NCI-H2196 treated with DMSO at 0.1 percent for 48 hours (cell line): ENCODE results near the gene NR4A2.

Experiments used
- DNase-seq: peaks from one replicate; lab custom pipeline; 2025; ENCODE audit not compliant: unreplicated experiment; lab: John Stamatoyannopoulos, UW

NR4A2 gene

DNA sequence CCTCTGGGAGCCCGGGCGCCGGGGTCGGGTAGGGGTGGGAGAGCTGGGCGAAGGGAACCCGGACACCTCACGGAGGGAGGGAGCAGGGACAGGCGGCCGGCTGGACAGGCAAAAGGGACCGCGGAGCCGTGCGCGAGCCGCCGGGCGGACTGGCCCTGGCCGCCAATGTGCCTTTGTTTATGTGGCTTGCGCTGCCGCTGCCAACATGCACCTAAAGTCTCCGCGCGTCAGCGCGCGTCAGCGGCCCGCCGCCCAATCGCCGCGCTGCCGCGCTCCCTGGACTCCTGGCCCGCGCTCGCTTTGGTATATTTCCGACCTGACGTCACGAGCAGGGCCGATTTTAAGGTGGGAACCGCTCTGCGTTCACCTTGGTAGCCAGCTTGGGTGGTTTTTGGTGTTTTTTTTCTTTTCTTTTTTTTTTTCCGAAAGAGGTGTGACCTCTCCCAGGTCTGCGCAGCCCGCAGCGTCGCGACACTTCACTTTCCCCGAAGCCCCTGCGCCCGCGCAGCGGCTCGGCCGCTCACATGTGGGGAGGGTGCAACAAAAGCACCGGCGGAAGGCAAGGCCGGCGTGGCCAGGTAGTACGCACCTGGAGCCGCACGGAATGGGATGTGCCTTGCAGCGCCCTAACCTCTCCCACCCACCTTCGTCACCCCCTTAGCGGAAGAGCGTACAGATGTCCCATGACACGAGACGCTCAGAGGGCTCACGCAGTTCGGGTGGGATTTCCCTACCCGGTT, at the start of gene NR4A2:
Gene NR4A2 (minus strand): TSS at position 188 of the 740 bp plus-strand sequence. CDS start 2,535 bp downstream, outside the sequence.
- DNase-seq: peak; percentile 79

DNA sequence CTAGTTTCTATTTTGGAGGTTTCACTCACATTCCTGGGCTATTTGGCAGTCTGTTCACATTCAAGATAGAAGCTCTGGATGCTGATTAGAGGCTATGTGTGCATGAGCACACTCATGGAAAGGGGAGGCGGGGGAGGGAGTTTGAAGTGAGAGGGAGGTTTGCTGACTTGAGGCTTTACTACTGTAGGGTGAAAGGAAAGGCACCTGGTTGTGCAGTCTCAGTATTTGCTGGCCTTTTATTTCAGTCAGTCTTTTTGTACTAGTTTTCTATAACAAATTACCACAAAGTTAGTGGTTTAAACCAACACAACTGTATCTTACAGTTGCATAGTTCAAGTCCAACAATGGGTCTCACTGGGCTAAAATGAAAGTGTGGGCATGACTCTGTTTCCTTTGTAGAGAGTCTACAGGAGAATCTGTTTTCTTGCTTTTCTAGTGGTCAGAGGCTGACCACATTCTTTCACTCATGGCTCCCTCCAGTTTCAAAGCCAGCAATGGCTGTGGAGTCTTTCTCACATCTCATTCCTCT, 47.7 kb upstream of the NR4A2 start:
- DNase-seq: no peak

DNA sequence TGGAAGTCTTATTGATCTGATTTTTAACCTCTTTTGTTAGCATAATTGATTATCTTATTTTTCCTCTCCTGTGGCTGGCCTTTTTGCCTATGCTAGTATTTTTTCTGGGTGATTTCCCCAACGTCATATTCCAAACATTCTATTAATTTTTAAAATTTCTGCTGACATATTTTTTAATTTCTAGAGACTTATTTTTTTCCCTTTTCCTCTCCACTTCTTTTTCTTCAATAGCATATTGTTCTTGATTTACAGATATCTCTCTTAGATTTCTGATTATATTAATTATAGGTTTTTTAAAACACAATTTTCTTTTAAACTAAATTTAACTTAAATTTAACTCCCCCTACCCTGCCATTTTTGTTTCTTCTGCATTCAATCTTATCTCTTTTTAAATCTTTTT, 47.2 kb upstream of the NR4A2 start:
- no peak for DNase-seq

DNA sequence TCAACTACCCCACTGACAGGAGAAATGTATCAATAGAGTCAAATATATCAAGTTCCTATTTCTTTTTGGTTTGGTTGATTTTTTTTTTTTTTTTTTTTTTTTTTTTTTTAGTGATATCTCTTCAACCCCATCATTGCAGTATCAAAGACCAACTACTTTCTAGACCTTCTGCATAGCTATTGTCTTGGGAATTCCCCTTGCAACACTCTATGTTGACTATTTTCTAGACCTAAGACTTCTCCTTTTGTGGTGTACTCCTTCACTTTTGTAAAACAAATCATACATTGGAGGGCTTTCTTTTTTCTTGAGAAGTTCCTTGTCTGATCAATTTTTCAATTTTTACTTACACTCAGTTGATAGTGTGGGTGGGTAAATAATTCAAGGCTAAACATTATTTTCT, 46.5 kb upstream of the NR4A2 start:
- no peak for DNase-seq

DNA sequence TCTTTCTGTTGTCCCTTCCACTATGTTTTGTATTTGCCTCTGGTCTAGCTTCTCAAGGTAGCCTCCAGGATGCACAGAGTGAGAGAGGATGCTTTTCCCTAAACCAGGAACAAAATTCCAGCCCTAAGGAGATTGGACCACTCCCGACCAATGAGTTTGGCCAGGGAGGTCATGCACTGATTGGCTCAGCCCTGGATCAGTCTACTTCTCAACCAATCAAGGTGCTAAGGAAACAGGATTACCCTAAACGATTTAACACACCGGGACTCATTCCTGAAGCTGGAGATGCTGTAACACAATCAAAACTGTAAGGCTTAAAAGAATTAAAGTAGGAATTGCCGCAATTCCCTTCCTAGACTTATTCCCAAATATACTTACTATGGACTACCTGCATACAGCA, 34.2 kb upstream of the NR4A2 start:
- DNase-seq: no peak

DNA sequence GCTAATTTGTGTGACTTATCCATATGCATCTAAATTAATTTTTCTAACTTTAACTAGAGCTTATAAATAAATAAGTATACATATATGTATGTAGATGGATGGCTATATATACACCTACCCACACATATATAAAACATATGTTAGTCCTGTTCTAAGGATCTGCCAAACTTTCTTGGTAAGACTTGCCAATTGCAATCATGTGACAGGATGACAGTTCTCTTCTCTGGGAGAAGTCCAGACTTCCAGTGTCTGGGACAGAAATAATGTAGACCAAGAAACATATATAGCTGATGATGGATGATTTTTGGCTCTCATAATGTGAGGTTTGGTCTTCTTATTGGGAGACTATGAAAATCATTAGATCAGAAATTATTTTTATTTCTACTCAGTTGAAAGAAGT, 30.6 kb upstream of the NR4A2 start:
- DNase-seq: no peak

DNA sequence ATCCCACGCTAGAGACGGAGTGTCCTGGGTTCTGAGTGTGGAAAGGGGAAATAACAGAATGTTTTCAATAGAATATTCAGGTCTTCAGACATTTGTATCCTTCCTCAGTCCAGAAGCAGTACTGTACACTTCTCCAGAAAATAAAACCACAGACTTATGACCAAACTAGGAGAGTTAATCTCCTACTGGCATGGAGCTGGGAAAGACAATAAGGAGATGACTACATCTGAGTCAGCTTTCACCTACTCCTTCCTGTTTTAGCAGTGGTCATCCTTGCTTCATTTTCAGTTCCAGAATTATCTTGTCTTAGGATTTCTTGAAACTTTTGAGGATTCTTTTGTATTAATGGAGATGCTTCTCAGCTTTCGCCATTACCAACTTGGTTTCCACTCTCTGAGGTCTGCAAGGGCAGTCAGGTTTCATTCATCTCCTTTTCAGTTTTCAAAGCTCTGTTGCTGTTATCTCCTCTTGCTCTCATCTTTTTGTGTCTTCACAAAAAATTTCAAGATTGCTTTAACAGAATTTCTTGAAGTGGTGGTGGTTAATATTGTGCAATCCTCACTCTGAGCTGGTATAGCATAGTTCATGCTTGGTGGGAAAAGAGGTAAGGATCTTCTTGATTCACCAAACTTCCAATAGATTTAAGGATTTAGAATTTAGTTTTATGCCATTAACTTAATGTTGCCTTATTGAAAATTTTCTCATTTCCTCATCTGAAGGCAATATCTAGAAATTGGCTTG, 23.7 kb upstream of the NR4A2 start:
- DNase-seq: no peak

DNA sequence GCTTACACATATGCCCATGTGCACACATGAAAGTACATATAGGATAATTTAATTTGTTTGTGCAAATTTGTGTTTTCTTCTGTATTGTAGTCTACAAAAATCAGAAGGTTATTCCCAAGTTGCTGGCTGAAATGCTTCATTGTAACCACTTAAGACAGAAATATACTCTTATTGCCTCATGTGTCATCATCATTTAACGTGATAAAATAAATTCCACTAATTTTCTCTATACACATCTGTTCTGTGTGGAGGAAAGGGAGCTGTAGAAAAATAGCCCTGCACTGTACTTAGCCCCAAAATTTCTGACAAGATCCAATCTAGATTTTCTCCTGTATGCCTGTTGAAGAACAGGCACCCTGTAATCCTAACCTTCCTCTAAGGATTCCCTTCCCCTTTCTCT, 20.4 kb upstream of the NR4A2 start:
- no peak for DNase-seq

DNA sequence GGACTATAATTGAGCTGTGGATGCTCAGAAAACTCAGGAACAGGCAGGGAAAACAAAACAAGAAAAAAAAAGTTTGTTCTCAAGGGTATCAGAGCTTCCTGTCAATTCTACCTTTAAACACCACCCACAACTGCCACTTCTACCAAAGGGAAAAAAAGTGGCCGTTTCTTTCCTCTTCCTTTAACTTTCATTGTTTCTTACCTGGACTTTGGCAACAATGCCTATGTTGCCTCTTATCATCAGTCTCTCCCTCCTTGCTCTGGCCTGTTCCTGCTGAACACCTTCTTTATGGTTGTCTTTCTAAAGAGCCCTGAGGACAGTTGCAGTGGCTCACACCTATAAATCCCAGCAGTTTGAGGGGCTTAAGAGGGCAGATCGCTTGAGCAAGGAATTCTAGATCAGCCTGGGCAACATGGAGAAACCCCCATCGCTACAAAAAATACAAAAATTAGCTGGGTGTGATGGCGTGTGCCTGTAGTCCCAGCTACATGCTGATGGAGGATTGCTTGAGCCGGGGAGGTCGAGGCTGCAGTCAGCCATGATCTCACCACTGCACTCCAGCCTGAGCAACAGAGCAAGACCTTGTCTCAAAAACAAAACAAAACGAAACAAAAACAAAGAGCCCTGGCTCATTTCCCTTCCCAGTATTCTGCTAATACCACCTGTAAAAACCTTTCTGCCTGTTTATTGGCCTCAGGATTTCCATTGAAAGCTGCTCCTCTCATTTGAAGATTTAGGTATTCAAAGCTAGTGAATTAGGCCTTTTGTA, 18.0 kb upstream of the NR4A2 start:
- no peak for DNase-seq

DNA sequence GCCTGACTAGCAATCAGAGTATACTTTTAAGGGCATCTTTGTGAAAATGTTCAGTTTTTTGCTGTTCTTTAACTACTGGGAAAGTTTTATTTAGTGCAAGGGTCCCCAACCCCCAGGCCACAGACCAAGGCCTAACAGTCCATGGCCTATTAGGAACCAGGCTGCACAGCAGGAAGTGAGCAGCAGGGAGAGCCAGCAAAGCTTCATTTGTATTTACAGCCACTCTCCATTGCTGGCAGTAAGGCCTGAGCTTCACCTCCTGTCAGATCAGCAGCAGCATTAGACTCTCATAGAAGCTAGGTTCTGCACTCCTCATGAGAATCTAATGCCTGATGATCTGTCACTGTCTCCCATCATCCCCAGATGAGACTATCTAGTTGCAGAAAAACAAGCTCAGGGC, 17.1 kb upstream of the NR4A2 start:
- DNase-seq: no peak

DNA sequence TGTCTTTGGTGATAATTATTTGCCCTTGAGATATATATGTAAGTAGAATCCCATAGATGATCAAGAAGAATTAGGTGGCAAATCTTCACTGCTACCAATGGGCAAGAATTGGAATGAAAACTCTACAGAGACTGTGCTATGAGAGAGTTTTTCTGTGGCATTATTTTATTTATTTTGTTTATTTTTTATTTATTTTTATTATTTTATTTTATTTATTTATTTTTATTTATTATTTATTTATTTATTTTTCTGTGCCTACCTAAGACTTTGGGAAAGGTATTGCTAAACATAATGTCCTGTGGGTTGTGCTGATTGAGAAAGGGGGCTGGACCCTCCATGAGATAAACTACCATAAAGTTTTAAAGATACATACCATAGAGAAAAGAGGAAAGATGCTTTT, 16.6 kb upstream of the NR4A2 start:
- no peak for DNase-seq

DNA sequence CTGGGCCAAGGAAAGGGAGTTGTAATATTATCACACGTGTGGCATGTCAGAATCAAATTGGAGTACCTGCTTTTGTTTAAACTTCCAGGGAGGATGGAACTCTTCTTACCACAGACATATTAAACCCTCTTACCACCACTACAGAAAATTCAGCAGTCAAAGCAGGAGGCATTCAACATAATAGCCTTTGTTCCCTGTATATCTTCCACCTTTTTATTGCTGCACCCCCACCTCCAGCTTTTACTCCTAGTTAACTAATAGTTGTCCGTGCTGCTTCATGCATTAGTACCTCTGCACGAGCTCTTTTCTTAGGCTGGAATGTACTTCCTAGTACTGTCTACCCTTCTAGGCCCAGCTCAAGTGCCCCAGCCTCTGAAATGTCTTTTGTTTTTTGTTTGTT, 14.9 kb upstream of the NR4A2 start:
- DNase-seq: no peak

DNA sequence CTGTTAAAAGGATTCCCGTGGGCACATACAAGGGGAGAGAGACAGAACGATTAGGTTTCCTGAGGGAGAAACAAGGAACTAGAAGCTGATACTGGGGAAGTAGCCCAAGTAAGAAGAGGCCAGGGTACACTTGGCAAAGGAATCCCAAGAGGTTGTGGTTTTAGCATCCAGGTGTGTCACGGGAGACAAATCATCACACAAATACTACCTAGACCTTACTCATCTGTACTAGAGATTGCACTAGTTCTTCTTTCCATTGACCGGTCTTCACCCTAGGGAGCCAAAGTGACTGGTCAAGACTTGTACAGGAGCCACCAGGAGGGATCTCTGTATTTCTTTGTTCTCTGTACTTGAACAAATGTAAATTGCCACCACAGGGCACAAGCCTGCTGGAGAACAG, 14.2 kb upstream of the NR4A2 start:
- DNase-seq: no peak

DNA sequence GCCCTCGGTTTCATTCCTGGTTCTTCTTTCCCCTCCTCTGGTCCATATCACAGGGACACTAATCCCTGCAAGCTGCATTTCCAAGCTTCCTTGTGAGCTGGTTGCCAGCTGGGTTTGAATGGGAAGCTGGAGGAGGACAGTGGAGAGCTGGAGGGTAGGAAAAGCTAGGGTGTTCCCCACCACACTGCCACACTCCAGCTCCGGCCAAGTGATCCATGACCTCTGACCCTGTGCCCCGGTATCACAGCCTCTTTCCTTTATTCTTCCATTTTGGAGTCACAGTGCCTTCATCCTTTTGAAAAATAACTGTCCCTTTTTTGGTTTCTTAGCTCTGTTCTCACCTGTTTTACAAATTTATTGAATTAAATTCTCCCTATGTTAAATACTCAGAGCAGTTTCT, 13.1 kb upstream of the NR4A2 start:
- DNase-seq: no peak

DNA sequence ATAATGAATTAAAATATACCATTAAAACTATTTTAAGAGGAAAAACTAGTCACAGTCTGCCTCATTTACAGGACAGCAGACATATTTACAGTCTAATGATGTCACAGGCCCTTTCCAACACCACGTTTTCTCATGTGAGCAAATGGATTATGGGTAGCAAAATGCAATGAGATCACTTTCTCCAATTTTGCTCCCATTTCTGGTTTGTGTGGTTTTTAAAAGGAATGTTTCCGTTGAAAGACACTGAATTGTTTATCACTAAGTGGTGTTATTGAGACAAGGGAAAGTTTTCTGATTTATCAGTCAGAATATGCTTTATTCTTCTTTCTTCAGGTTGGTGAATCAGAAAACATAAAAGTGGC, 11.4 kb upstream of the NR4A2 start:
- no peak for DNase-seq

DNA sequence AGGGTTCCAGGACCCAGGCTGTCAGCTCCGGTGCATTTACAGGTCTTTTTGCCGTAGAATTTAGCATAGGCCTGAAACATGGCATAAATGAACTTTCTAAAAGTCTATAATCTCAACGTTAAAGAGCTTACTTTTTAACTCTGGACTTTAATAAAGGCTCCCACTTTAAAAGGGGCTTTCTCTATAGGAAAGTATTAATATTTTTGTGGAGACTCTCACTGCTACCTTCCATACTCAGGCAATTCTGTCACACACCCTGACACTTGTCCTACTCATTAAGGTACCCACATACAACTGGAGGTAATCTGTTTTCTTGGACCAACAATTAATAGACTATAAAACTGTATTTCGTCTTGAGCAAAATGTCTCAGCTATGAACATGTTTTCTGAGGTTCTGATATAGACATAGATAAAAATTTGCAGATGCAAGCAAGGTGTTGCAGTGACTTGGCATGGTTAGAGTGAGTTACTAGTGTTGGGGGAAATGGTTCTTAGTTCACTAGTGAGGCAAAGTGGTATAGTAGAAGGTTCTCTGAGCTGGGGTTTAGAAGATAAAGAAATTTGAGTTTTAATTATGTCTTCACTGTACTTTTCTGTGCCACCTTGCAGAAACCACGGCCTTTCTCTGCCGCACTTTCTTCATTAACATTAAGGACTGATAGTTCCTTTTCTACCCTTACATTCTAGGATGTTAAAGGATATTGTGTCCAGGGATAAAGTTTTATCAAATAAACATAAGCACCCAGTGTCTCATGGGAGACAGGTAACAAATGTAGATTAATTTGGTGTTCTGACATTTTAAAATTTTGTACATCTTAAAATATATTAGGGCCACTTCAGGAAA, 10.8 kb upstream of the NR4A2 start:
- no peak for DNase-seq

DNA sequence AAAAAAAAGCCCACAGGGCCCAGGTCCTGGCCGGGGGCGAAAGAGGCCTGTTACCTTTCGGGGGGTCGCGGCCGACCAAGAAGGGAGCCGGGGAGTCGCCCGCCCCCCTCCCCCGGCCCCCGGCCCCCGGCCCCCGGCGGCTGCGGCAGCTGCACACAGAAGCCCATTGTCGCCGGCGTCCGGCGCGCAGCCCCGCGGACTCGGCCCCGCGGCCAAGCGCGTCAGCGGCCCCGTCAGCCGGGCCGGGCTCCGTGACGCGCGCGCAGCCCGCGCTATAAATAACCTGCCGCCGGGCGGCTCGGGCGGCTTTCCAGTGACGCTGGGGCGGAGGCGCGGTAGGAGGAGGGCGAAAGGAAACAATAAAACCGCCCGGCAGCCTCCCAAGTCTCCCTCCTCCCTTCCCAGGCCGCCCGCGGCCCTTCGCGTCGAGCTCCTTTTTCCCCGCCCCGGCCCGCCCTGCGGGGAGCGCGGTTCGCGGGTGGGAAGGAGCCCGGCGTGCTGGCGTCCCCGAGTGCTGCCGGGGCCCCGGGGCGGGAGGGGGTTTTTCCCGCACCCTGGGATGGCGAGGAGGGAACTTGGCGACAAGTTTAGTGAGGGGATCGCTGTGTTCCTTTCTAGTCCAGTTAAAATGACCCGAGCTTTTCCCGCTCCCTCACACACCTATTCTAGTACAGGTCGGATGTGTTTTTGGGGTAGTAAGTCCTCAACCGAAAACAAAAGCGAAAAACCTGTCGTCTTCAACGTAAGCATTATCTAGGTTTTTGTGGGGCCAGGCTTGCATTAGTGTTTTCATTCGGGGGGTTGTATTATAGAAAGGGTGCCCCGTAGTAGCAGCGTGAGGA, 10.0 kb upstream of the NR4A2 start:
- DNase-seq: peak; percentile 84

DNA sequence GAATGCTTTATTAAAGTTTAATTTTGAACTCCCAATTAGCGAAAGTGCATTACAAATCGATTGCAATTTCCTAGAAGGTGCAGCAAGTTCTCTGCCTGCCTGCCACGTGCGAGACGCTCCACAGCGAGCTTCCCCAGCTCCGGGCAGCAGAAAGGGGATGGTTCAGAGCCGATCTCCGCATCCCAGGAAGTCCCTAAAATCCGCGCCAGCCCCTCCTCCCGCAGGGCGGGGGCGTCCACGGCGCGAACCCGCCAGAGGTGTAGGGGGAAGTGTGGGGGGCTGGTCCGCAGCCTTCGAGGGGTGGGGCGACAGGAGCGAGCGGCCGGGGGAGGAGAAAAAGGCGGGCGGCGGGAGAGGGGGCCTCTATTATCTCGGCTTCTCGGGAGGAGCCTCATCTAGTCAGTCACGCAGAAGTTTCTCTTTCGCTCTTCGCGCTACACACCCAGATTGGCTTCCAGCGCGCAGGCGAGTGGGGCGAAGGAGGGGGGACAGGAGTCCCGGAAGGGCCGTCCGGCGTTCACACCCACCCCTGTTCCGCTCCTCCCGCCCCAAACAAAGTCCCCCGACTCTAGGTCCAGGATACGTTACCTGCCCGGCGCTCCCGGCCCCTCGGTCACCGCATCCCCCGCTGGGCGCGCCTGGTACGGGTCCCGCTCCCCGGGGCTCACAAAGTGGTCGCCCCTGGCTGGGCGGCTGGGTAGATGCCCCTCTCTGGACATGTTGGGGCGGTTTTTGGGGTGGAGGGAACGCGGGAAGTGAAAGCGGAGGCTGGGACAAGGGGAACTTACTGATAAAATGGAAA, 9.1 kb upstream of the NR4A2 start:
- DNase-seq: peak; percentile 96

DNA sequence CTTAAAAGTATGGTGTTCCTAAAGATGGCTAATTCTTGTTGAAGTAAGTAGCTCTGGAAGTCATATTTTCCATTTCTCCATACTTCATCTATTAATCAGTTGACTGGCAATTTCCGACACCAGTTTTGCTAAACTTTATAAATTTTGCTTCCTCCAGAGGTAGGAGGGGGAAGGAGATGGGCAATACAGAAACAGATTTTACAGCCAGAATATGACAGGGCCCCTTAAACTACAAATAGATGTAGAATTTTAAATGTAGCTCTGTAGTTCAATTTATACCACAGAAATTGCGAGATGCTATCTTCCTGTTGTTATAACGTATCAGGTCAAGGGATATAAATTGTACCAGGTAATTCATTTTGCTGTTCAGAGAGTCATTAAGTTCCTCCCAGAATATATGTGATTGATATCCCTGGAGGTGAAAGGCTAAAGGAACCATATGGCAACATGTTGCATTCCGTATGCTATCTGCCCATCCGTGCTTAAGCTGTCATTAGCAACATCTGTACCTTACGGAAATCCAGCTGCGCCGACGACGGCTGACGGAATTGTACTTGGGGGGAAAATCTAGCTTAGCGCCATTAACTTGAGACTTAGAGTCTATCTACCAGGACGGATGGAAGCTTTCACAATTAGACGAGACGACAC, 8.4 kb upstream of the NR4A2 start:
- no peak for DNase-seq
